Mucosa of rectum (tissue), 2 donors: ENCODE data around the gene USP13.

Experiments
- H3K27ac ChIP-seq, 2 donors: one replicate each; pipeline ENCODE4 v1.7.0; 2013; ENCODE audit warnings: inconsistent platforms in 2 of 2, low read depth in 2 of 2, low read length in 2 of 2
- H3K27me3 ChIP-seq, 2 donors: one replicate each; pipeline ENCODE4 v1.7.0; 2013; ENCODE audit warnings: low read length in 2 of 2; ENCODE audit not compliant: control insufficient read depth in 2 of 2, insufficient read depth in 2 of 2
- H3K36me3 ChIP-seq, 2 donors: one replicate each; pipeline ENCODE4 v1.7.0; 2013; ENCODE audit warnings: low read length in 2 of 2; ENCODE audit not compliant: control insufficient read depth in 2 of 2, insufficient read depth in 2 of 2
- H3K4me1 ChIP-seq, 2 donors: one replicate each; pipeline ENCODE4 v1.7.0; 2013; ENCODE audit warnings: low read length in 2 of 2, mild to moderate bottlenecking in 1 of 2; ENCODE audit not compliant: control insufficient read depth in 2 of 2, insufficient read depth in 2 of 2
- H3K4me3 ChIP-seq, 2 donors: one replicate each; pipeline ENCODE4 v1.7.0; 2013; ENCODE audit warnings: low read length in 2 of 2
- H3K9ac ChIP-seq, 2 donors: one replicate each; pipeline ENCODE4 v1.7.0; 2013; ENCODE audit warnings: low read length in 2 of 2, low read depth in 1 of 2, mild to moderate bottlenecking in 1 of 2
- H3K9me3 ChIP-seq, 2 donors: one replicate each; pipeline ENCODE4 v1.7.0; 2013; ENCODE audit warnings: low read length in 2 of 2; ENCODE audit not compliant: control insufficient read depth in 2 of 2
- donor health status: healthy.
- donor health status: Normal muscosa, but diverticular disease.

USP13 gene

GRCh38 chr3:179652447-179653095 lies at the start of gene USP13:
USP13 (plus strand) TSS chr3:179653040; CDS start chr3:179653226, 186 bp downstream.
- Histone ChIP-seq H3K9ac (peak within 1 kb of the TSS; percentile 65 to 72), H3K4me1 (peaks cover 3 to 8% of the 10 kb centered on the region in 2 donors), H3K27ac (peak within 1 kb of the TSS; percentile 71 to 78), H3K27me3 (no peaks in the 10 kb centered on the region), H3K36me3 (no peaks in the 10 kb centered on the region), H3K4me3 (peak within 1 kb of the TSS; percentile 74 to 92), H3K9me3 (no peaks in the 10 kb centered on the region)

GRCh38 chr3:179603321-179603720 lies 49.5 kb upstream of the USP13 start:
- Histone ChIP-seq H3K27ac (no peak overlapping the region), H3K9ac (no peak overlapping the region), H3K4me3 (peak overlapping the region in 1 of 2 donors; percentile 92), H3K9me3 (no peaks in the 10 kb centered on the region), H3K36me3 (peaks cover 26 to 31% of the 10 kb centered on the region in 2 donors), H3K27me3 (no peaks in the 10 kb centered on the region), H3K4me1 (peaks cover 0 to 10% of the 10 kb centered on the region in 2 donors)

- Histone ChIP-seq H3K4me3 (peak overlapping the region; percentile 90 to 92), H3K4me1 (peaks cover 0 to 10% of the 10 kb centered on the region in 2 donors), H3K9ac (peak overlapping the region; percentile 79 to 93), H3K27ac (peak overlapping the region; percentile 84 to 93), H3K36me3 (peaks cover 21 to 26% of the 10 kb centered on the region in 2 donors), H3K9me3 (no peaks in the 10 kb centered on the region), H3K27me3 (no peaks in the 10 kb centered on the region)
Observed at GRCh38 chr3:179603831-179604230, 49.0 kb upstream of the USP13 start.

- Histone ChIP-seq H3K36me3 (peaks cover 16 to 22% of the 10 kb centered on the region in 2 donors), H3K4me1 (peaks cover 0 to 13% of the 10 kb centered on the region in 2 donors), H3K27me3 (no peaks in the 10 kb centered on the region), H3K4me3 (peak within 1 kb of the TSS; percentile 90 to 92), H3K9me3 (no peaks in the 10 kb centered on the region), H3K9ac (peak within 1 kb of the TSS; percentile 93 to 98), H3K27ac (peak within 1 kb of the TSS; percentile 84 to 93)
Observed at GRCh38 chr3:179604321-179605078, 48.3 kb upstream of the USP13 start, which contains the start of the genes MRPL47 and NDUFB5. MRPL47 (minus strand) TSS chr3:179604638; CDS start chr3:179604624, 14 bp downstream. NDUFB5 (plus strand) TSS chr3:179604794; CDS start chr3:179604816, 22 bp downstream.

- H3K4me3 ChIP-seq, result no peak overlapping the region
- peaks cover 3 to 6% of the 10 kb centered on the region in 2 donors for H3K36me3 ChIP-seq
- H3K27ac ChIP-seq, result no peak overlapping the region
- no peak overlapping the region for H3K9ac ChIP-seq
- H3K4me1 ChIP-seq, result peaks cover 0 to 13% of the 10 kb centered on the region in 2 donors
- no peaks in the 10 kb centered on the region for H3K27me3 ChIP-seq
- no peaks in the 10 kb centered on the region for H3K9me3 ChIP-seq
Observed at GRCh38 chr3:179606534-179607085, 46.2 kb upstream of the USP13 start.

GRCh38 chr3:179608931-179609720 lies 43.7 kb upstream of the USP13 start:
- H3K27ac ChIP-seq, result peak overlapping the region in 1 of 2 donors; percentile 20
- H3K9me3 ChIP-seq, result no peaks in the 10 kb centered on the region
- no peak overlapping the region for H3K4me3 ChIP-seq
- H3K4me1 ChIP-seq, result peaks cover 0 to 6% of the 10 kb centered on the region in 2 donors
- H3K27me3 ChIP-seq, result no peaks in the 10 kb centered on the region
- no peak overlapping the region for H3K9ac ChIP-seq
- H3K36me3 ChIP-seq, result peaks cover 5 to 6% of the 10 kb centered on the region in 2 donors

GRCh38 chr3:179610066-179610465 lies 42.8 kb upstream of the USP13 start:
- Histone ChIP-seq H3K4me1 (peaks cover 0 to 6% of the 10 kb centered on the region in 2 donors), H3K36me3 (peaks cover 5 to 6% of the 10 kb centered on the region in 2 donors), H3K9ac (no peak overlapping the region), H3K27ac (no peak overlapping the region), H3K4me3 (no peak overlapping the region), H3K9me3 (no peaks in the 10 kb centered on the region), H3K27me3 (no peaks in the 10 kb centered on the region)

- peaks cover 10 to 19% of the 10 kb centered on the region in 2 donors for H3K36me3 ChIP-seq
- no peak overlapping the region for H3K4me3 ChIP-seq
- peaks cover 0 to 3% of the 10 kb centered on the region in 2 donors for H3K4me1 ChIP-seq
- H3K9me3 ChIP-seq, result no peaks in the 10 kb centered on the region
- H3K9ac ChIP-seq, result no peak overlapping the region
- no peak overlapping the region for H3K27ac ChIP-seq
- H3K27me3 ChIP-seq, result no peaks in the 10 kb centered on the region
Observed at GRCh38 chr3:179613807-179614206, 39.0 kb upstream of the USP13 start.

- peaks cover 10 to 21% of the 10 kb centered on the region in 2 donors for H3K36me3 ChIP-seq
- no peak overlapping the region for H3K27ac ChIP-seq
Observed at GRCh38 chr3:179615458-179616173, 37.2 kb upstream of the USP13 start.

More at GRCh38 chr3:179615458-179616173, 37.2 kb upstream of the USP13 start:
- Histone ChIP-seq H3K9me3 (no peaks in the 10 kb centered on the region), H3K27me3 (no peaks in the 10 kb centered on the region), H3K9ac (no peak overlapping the region), H3K4me3 (no peak overlapping the region), H3K4me1 (no peaks in the 10 kb centered on the region)
